Endothelial cell of umbilical vein (primary cell): ENCODE data around the gene KLF17. TPM values are rescaled to one million over a fixed set of nuclear protein-coding genes. Genes with fewer than 3 reads are reported as not detected.

Source experiments
- BruUV-seq: library from RNA; stranded (reverse); fragments of 400-500 nt; replicated peaks from 2 replicates; lab custom pipeline; 2021; lab: Mats Ljungman, UMichigan
- CTCF ChIA-PET: fragments of 300-600, 350-600 bp; sonication (Branson Sonifier 250); formaldehyde crosslinking; loops from one replicate; lab custom pipeline; 2021; ENCODE audit warnings: antibody characterized with exemption, inconsistent platforms; lab: Charles Lee
- POLR2A ChIA-PET: fragments of 300-600, 350-600 bp; sonication (Branson Sonifier 250); formaldehyde crosslinking; loops from one replicate; lab custom pipeline; 2021; ENCODE audit warnings: antibody characterized with exemption, inconsistent platforms; lab: Charles Lee
- DNase-seq: peaks from one replicate; pipeline ENCODE4 v3.0.0-alpha.2; 2011; ENCODE audit warnings: low read depth, low spot score
- FAIRE-seq: peaks from 2 replicates; lab custom pipeline; 2011; peaks lifted over from hg19 to GRCh38; lab: Jason Lieb, UNC
- H2AFZ ChIP-seq: 2 replicates; pipeline ENCODE4 v1.6.0; 2012; ENCODE audit warnings: low read depth, low read length, control low read depth, inconsistent platforms
- H3K27ac ChIP-seq: 2 replicates; pipeline ENCODE4 v1.5.1; 2011; ENCODE audit warnings: low read depth, mild to moderate bottlenecking, control low read depth, low read length, moderate library complexity; ENCODE audit not compliant: insufficient read depth
- H3K27me3 ChIP-seq, 2 experiments: 2 replicates each; pipeline versions ENCODE4 v1.6.0 to v1.6.1; 2011; ENCODE audit warnings: low read length in 2 of 2, mixed read lengths in 1 of 2; ENCODE audit not compliant: control insufficient read depth in 2 of 2, insufficient read depth in 2 of 2
- H3K36me3 ChIP-seq, 2 experiments: 2 replicates in 1 of 2; 3 replicates in 1 of 2; pipeline ENCODE4 v1.5.1; 2011; ENCODE audit warnings: low read length in 2 of 2, mild to moderate bottlenecking in 1 of 2, moderate library complexity in 1 of 2; ENCODE audit not compliant: control insufficient read depth in 2 of 2, insufficient read depth in 2 of 2; ENCODE audit errors: extremely low read depth in 1 of 2
- H3K4me1 ChIP-seq: 3 replicates; pipeline ENCODE4 v1.5.1; 2011; ENCODE audit warnings: mild to moderate bottlenecking, low read length; ENCODE audit not compliant: control insufficient read depth, insufficient read depth; ENCODE audit errors: extremely low read depth
- H3K4me2 ChIP-seq: 2 replicates; pipeline ENCODE4 v1.6.1; 2011; ENCODE audit warnings: low read length, control low read depth, mixed read lengths; ENCODE audit not compliant: insufficient read depth
- H3K4me3 ChIP-seq, 3 experiments: fragments of 200-600 bp in 1 of 3; sonication (generic), shearing (Covaris generic) in 1 of 3; replicated peaks in 1 of 3; 2 replicates each; pipeline ENCODE4 v1.5.1; 2011 to 2016; ENCODE audit warnings: control low read depth in 3 of 3, low read length in 3 of 3, mild to moderate bottlenecking in 2 of 3, inconsistent platforms in 1 of 3, low read depth in 1 of 3, moderate library complexity in 1 of 3; ENCODE audit not compliant: insufficient read depth in 1 of 3
- H3K79me2 ChIP-seq: 2 replicates; pipeline ENCODE4 v1.6.0; 2012; ENCODE audit warnings: low read length, inconsistent platforms; ENCODE audit not compliant: control insufficient read depth, insufficient read depth
- H3K9ac ChIP-seq: replicated peaks from 2 replicates; pipeline ENCODE3; 2011; ENCODE audit warnings: low read length, control low read depth; ENCODE audit not compliant: insufficient read depth; ENCODE audit errors: extremely low read depth
- H3K9me1 ChIP-seq: replicated peaks from 3 replicates; pipeline ENCODE4 v1.6.0; 2011; ENCODE audit warnings: mild to moderate bottlenecking, low read length; ENCODE audit not compliant: control insufficient read depth, insufficient read depth; ENCODE audit errors: extremely low read depth
- H3K9me3 ChIP-seq: replicated peaks from 2 replicates; pipeline ENCODE4 v1.5.1; 2012; ENCODE audit warnings: low read length, inconsistent platforms; ENCODE audit not compliant: control insufficient read depth, insufficient read depth
- H4K20me1 ChIP-seq: replicated peaks from 2 replicates; pipeline ENCODE3; 2011; ENCODE audit warnings: mild to moderate bottlenecking, low read length; ENCODE audit not compliant: control insufficient read depth, insufficient read depth; ENCODE audit errors: extremely low read depth
- EZH2 ChIP-seq: IDR thresholded peaks from 2 replicates; pipeline ENCODE4 v1.6.1; 2012; ENCODE audit warnings: borderline replicate concordance, low read depth, mild to moderate bottlenecking, moderate library complexity, low read length, inconsistent platforms; ENCODE audit not compliant: severe bottlenecking
- FOS ChIP-seq: IDR thresholded peaks from 2 replicates; pipeline ENCODE4 v1.6.1; 2011; ENCODE audit warnings: mild to moderate bottlenecking, low read length, moderate library complexity, borderline replicate concordance; ENCODE audit not compliant: insufficient read depth
- GATA2 ChIP-seq: IDR thresholded peaks from 2 replicates; pipeline ENCODE4 v1.7.0; 2011; ENCODE audit warnings: low read depth, mild to moderate bottlenecking, moderate library complexity, mixed read lengths, low read length; ENCODE audit not compliant: insufficient read length, insufficient read depth
- JUN ChIP-seq: IDR thresholded peaks from 2 replicates; pipeline ENCODE4 v1.6.1; 2011; ENCODE audit warnings: borderline replicate concordance, low read depth; ENCODE audit not compliant: insufficient read length, insufficient read depth
- MYC ChIP-seq: IDR thresholded peaks from one replicate; pipeline ENCODE4 v1.6.1; 2011; ENCODE audit warnings: mild to moderate bottlenecking, low read depth, low read length
- POLR2A ChIP-seq: IDR thresholded peaks from 2 replicates; pipeline ENCODE4 v1.6.1; 2012; ENCODE audit warnings: low read depth, mild to moderate bottlenecking, control low read depth, low read length
- POLR2AphosphoS5 ChIP-seq: IDR thresholded peaks from 2 replicates; pipeline ENCODE4 v1.6.1; 2012; ENCODE audit warnings: low read depth, mild to moderate bottlenecking, control low read depth, low read length, moderate library complexity; ENCODE audit not compliant: insufficient read depth
- dilution Hi-C: fragments of 300-500 bp; cut with MboI; formaldehyde crosslinking; loops from one replicate; pipeline ENCODE4 v1.15.0; 2019; ENCODE audit warnings: low sequenced_read_pairs; ENCODE audit not compliant: extremely low pct_ligation_motif_present
- intact Hi-C: fragments of 100-400 bp; cut with micrococcal nuclease; formaldehyde crosslinking; loops from one replicate; pipeline ENCODE4 v1.10.0; 2022
- polyA plus RNA-seq, 4 experiments: library from polyadenylated mRNA; depleted of rRNA in 3 of 4; stranded (reverse) in 3 of 4; unstranded in 1 of 4; fragments of >200 nt; gene quantifications; 2 replicates each; pipeline versions ENCODE4 v1.2.1 to v1.2.3, GENCODE V29; 2011 to 2012; ENCODE audit warnings: missing spikeins in 1 of 4
- total RNA-seq: library from RNA; stranded (reverse); gene quantifications from 2 replicates; pipeline ENCODE4 v1.2.3, GENCODE V29; 2021
- TF ChIP-seq, protein P1 (sequence below): IDR thresholded peaks from 2 replicates; pipeline ENCODE4 v1.6.1; 2011; ENCODE audit not compliant: insufficient read depth, insufficient read length
- TF ChIP-seq, protein P2 (sequence below), 2 donors: IDR thresholded peaks; 1 replicate in 1 of 2; 2 replicates in 1 of 2; pipeline ENCODE4 v1.5.1; 2011; ENCODE audit warnings: low read length in 2 of 2, mild to moderate bottlenecking in 2 of 2, moderate library complexity in 2 of 2, control low read depth in 1 of 2, inconsistent platforms in 1 of 2, low read depth in 1 of 2; ENCODE audit not compliant: insufficient read depth in 1 of 2; ENCODE audit errors: extremely low read depth in 1 of 2

KLF17 gene
- total and polyA plus RNA-seq, 2 donors (not counting 3 experiments of a cell fraction or from before 2014, with no cell fraction given), result not detected

- Histone ChIP-seq H3K79me2 (no peaks in the 10 kb centered on the region), H3K27ac (no peak overlapping the region), H3K9me1 (no peaks in the 10 kb centered on the region), H2AFZ (no peak overlapping the region), H3K4me1 (no peaks in the 10 kb centered on the region), H4K20me1 (no peaks in the 10 kb centered on the region), H3K9ac (no peak overlapping the region), H3K27me3 (peaks cover 0 to 8% of the 10 kb centered on the region in 2 experiments), H3K4me2 (no peak overlapping the region), H3K9me3 (no peaks in the 10 kb centered on the region), H3K4me3 (no peak overlapping the region), H3K36me3 (no peaks in the 10 kb centered on the region)
- BruUV-seq, result no TSS peak
- no peak for TF ChIP-seq MYC
- TF ChIP-seq, protein P1, sequence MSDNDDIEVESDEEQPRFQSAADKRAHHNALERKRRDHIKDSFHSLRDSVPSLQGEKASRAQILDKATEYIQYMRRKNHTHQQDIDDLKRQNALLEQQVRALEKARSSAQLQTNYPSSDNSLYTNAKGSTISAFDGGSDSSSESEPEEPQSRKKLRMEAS, result no peak
- dilution Hi-C loops, result no loop called here
- FAIRE-seq (no peak), DNase-seq (no peak)
- intact Hi-C loops, result no loop called here
- CTCF ChIA-PET, result interaction anchor here (1.0 kb wide), 1 partner anchor 27 kb away, joined by 3 read pairs; no protein-coding TSS in a partner anchor
- POLR2A ChIA-PET, result no interaction called here
These were observed 51.7 kb downstream of the KLF17 start for GRCh38 chr1:44170281-44170823.

- Histone ChIP-seq H2AFZ (no peak overlapping the region), H3K27me3 (peaks cover 0 to 4% of the 10 kb centered on the region in 2 experiments), H4K20me1 (no peaks in the 10 kb centered on the region), H3K36me3 (no peaks in the 10 kb centered on the region), H3K4me2 (no peak overlapping the region), H3K4me1 (no peaks in the 10 kb centered on the region), H3K9me1 (no peaks in the 10 kb centered on the region), H3K9ac (no peak overlapping the region), H3K27ac (no peak overlapping the region), H3K9me3 (no peaks in the 10 kb centered on the region), H3K79me2 (no peaks in the 10 kb centered on the region), H3K4me3 (no peak overlapping the region)
- CTCF ChIA-PET, result interaction anchor here (0.7 kb wide), 1 partner anchor 14 kb away, joined by 3 read pairs; no protein-coding TSS in a partner anchor
- BruUV-seq, result no TSS peak
- DNase-seq, result no peak
- TF ChIP-seq JUN, result no peak
- no peak for TF ChIP-seq MYC
- TF ChIP-seq POLR2A, result no peak
- TF ChIP-seq EZH2, result no peak
- TF ChIP-seq, protein P1, result no peak
- TF ChIP-seq GATA2, result no peak
- TF ChIP-seq, protein P2, sequence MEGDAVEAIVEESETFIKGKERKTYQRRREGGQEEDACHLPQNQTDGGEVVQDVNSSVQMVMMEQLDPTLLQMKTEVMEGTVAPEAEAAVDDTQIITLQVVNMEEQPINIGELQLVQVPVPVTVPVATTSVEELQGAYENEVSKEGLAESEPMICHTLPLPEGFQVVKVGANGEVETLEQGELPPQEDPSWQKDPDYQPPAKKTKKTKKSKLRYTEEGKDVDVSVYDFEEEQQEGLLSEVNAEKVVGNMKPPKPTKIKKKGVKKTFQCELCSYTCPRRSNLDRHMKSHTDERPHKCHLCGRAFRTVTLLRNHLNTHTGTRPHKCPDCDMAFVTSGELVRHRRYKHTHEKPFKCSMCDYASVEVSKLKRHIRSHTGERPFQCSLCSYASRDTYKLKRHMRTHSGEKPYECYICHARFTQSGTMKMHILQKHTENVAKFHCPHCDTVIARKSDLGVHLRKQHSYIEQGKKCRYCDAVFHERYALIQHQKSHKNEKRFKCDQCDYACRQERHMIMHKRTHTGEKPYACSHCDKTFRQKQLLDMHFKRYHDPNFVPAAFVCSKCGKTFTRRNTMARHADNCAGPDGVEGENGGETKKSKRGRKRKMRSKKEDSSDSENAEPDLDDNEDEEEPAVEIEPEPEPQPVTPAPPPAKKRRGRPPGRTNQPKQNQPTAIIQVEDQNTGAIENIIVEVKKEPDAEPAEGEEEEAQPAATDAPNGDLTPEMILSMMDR (IDR thresholded peaks at IDR 0.05; ENCODE audit: extremely low read depth in 1 of 2, insufficient read depth in 1 of 2, low read depth in 1 of 2, low read length in 2 of 2), result no peak
- no peak for TF ChIP-seq POLR2AphosphoS5
- TF ChIP-seq FOS, result no peak
- intact Hi-C loops, result no loop called here
- POLR2A ChIA-PET, result no interaction called here
- dilution Hi-C loops, result no loop called here
- no peak for FAIRE-seq
These were observed 56.0 kb downstream of the KLF17 start for GRCh38 chr1:44174630-44175029.
